Measurements from ENCODE around the gene SBK2. TPM values are rescaled to one million over a fixed set of nuclear protein-coding genes. Genes with fewer than 3 reads are reported as not detected.

SBK2 gene
- total RNA-seq, 4 donors from 2014 or later = not detected

GRCh38 chr19:55544776-55545439 is 8.0 kb upstream of the SBK2 start:
- intact Hi-C loops (cut with DNase I; ENCODE audit: low total_unique reads) = no loop called here
- TF ChIP-seq CTCF (IDR thresholded peaks at IDR 0.05) (no peak), POLR2A (IDR thresholded peaks at IDR 0.05) (no peak)
- Histone ChIP-seq H3K4me3 (no peak overlapping the region), H3K4me1 (no peaks in the 10 kb centered on the region), H3K27me3 (no peaks in the 10 kb centered on the region), H3K9me3 (no peaks in the 10 kb centered on the region), H3K36me3 (no peaks in the 10 kb centered on the region), H3K27ac (no peak overlapping the region)
- no peak for DNase-seq

DNA sequence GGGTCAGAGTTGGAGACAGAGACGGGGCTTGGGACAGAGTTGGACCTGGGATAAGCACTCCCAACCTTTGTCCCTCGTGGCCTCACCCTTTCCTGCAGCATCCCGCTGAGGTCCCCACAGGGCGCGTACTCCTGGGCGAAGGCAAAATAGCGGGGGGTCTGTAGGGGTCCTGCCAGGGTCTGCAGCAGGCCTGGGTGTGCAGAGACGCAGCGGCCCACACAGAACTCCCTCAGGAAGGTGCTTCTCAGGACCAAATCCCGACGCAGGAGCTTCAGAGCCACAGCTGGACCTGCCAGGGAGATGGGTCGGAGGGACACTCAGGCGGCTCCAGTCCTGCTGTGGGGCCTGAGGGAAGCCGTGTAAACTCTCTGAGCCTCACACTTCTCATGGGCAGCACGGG is 7.1 kb upstream of the SBK2 start:
- Histone ChIP-seq H3K36me3 (no peaks in the 10 kb centered on the region), H3K27me3 (no peaks in the 10 kb centered on the region), H3K9me3 (no peaks in the 10 kb centered on the region), H3K27ac (no peak overlapping the region), H3K4me3 (no peak overlapping the region), H3K4me1 (no peaks in the 10 kb centered on the region)
- intact Hi-C loops (cut with DNase I; ENCODE audit: low total_unique reads) = no loop called here
- TF ChIP-seq POLR2A (IDR thresholded peaks at IDR 0.05) = no peak
- TF ChIP-seq CTCF (IDR thresholded peaks at IDR 0.05) = no peak
- no peak for DNase-seq

- H3K4me3 ChIP-seq = no peak overlapping the region
- H3K27ac ChIP-seq = no peak overlapping the region
- no peaks in the 10 kb centered on the region for H3K4me1 ChIP-seq
- intact Hi-C loops (cut with DNase I; ENCODE audit: low total_unique reads) = no loop called here
- H3K36me3 ChIP-seq = no peaks in the 10 kb centered on the region
- DNase-seq = no peak
- TF ChIP-seq CTCF (IDR thresholded peaks at IDR 0.05) = no peak
- no peak for TF ChIP-seq POLR2A (IDR thresholded peaks at IDR 0.05)
- H3K27me3 ChIP-seq = no peaks in the 10 kb centered on the region
- no peaks in the 10 kb centered on the region for H3K9me3 ChIP-seq
Measured at GRCh38 chr19:55543567-55543966, 6.6 kb upstream of the SBK2 start.

GRCh38 chr19:55542292-55542855 is 5.4 kb upstream of the SBK2 start:
- no peak overlapping the region for H3K27ac ChIP-seq
- TF ChIP-seq POLR2A (IDR thresholded peaks at IDR 0.05) (no peak), CTCF (IDR thresholded peaks at IDR 0.05) (no peak)
- no peaks in the 10 kb centered on the region for H3K4me1 ChIP-seq
- intact Hi-C loops (cut with DNase I; ENCODE audit: low total_unique reads) = no loop called here
- H3K4me3 ChIP-seq = no peak overlapping the region
- H3K36me3 ChIP-seq = no peaks in the 10 kb centered on the region
- H3K9me3 ChIP-seq = no peaks in the 10 kb centered on the region
- H3K27me3 ChIP-seq = no peaks in the 10 kb centered on the region
- no peak for DNase-seq

GRCh38 chr19:55541091-55541490 is 4.2 kb upstream of the SBK2 start:
- Histone ChIP-seq H3K27me3 (no peaks in the 10 kb centered on the region), H3K27ac (no peak overlapping the region), H3K36me3 (no peaks in the 10 kb centered on the region), H3K9me3 (no peaks in the 10 kb centered on the region), H3K4me3 (no peak overlapping the region), H3K4me1 (no peaks in the 10 kb centered on the region)
- intact Hi-C loops (cut with DNase I; ENCODE audit: low total_unique reads) = no loop called here
- TF ChIP-seq CTCF (IDR thresholded peaks at IDR 0.05) = no peak
- TF ChIP-seq POLR2A (IDR thresholded peaks at IDR 0.05) = no peak
- DNase-seq = no peak

Data from uterus (tissue), 4 donors.